Osteocyte (in vitro differentiated cells): Measurements from ENCODE around the gene CDK8. TPM values are rescaled to one million over a fixed set of nuclear protein-coding genes. Genes with fewer than 3 reads are reported as not detected.

Source experiments
- DNase-seq: peaks from one replicate; pipeline ENCODE4 v3.0.0; 2021; ENCODE audit warnings: mixed read lengths; ENCODE audit not compliant: unreplicated experiment; ENCODE audit errors: extremely low spot score
- H3K27ac Mint-ChIP-seq: one replicate; pipeline ENCODE4 v1.8.0; 2021; ENCODE audit warnings: mild to moderate bottlenecking, mixed read lengths; ENCODE audit not compliant: unreplicated experiment
- H3K27me3 Mint-ChIP-seq: one replicate; pipeline ENCODE4 v1.8.0; 2021; ENCODE audit warnings: mixed read lengths; ENCODE audit not compliant: unreplicated experiment
- H3K36me3 Mint-ChIP-seq: one replicate; pipeline ENCODE4 v1.8.0; 2021; ENCODE audit warnings: mixed read lengths; ENCODE audit not compliant: unreplicated experiment
- H3K4me1 Mint-ChIP-seq: one replicate; pipeline ENCODE4 v1.8.0; 2021; ENCODE audit warnings: mixed read lengths; ENCODE audit not compliant: unreplicated experiment
- H3K4me3 Mint-ChIP-seq: one replicate; pipeline ENCODE4 v1.8.0; 2021; ENCODE audit warnings: mild to moderate bottlenecking, moderate library complexity, mixed read lengths; ENCODE audit not compliant: unreplicated experiment
- H3K9me3 Mint-ChIP-seq: one replicate; pipeline ENCODE4 v1.8.0; 2021; ENCODE audit warnings: mixed read lengths; ENCODE audit not compliant: unreplicated experiment
- total RNA-seq: library from RNA; stranded (reverse); gene quantifications from 2 replicates; pipeline ENCODE4 v1.2.1, GENCODE V29; 2021
- TF ChIP-seq, protein P1 (sequence below): fragments of 200-600 bp; sonication (generic); IDR thresholded peaks from 2 replicates; pipeline ENCODE4 v1.5.0; 2021; ENCODE audit warnings: antibody characterized with exemption, mild to moderate bottlenecking, moderate library complexity

The CDK8 gene
- total RNA-seq, 1 donor from 2014 or later: 12.2 TPM

DNA sequence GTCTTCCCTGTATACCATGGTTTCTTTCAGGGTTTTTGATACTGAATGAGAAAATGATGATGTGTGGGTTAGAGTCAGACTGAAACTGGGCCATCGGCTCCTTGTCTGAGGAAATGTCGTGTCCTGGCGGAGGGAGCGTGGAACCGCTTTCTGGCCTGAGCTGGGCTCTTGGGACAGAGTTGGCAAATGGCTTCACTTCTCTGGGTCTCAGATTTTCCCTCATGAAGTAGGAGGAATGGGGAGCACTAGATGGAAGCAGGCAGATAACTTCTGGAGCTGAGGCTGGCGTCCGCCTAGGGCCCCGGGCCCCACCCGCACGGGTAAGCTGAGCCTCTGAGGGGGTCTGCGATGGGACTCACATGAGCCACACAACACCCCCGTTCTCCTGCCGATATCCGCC, 170.3 kb downstream of the CDK8 start:
- TF ChIP-seq, protein P1, sequence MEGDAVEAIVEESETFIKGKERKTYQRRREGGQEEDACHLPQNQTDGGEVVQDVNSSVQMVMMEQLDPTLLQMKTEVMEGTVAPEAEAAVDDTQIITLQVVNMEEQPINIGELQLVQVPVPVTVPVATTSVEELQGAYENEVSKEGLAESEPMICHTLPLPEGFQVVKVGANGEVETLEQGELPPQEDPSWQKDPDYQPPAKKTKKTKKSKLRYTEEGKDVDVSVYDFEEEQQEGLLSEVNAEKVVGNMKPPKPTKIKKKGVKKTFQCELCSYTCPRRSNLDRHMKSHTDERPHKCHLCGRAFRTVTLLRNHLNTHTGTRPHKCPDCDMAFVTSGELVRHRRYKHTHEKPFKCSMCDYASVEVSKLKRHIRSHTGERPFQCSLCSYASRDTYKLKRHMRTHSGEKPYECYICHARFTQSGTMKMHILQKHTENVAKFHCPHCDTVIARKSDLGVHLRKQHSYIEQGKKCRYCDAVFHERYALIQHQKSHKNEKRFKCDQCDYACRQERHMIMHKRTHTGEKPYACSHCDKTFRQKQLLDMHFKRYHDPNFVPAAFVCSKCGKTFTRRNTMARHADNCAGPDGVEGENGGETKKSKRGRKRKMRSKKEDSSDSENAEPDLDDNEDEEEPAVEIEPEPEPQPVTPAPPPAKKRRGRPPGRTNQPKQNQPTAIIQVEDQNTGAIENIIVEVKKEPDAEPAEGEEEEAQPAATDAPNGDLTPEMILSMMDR: no peak
- DNase-seq: no peak
- Mint-ChIP-seq H3K9me3 (no peaks in the 10 kb centered on the region), H3K4me1 (peaks cover 5% of the 10 kb centered on the region), H3K36me3 (no peaks in the 10 kb centered on the region), H3K27ac (no peak overlapping the region), H3K27me3 (peaks cover 4% of the 10 kb centered on the region), H3K4me3 (no peak overlapping the region)

- DNase-seq: no peak
Observed at GRCh38 chr13:26425443-26426358, 171.8 kb downstream of the CDK8 start.

GRCh38 chr13:26433776-26434175, 179.8 kb downstream of the CDK8 start:
- Mint-ChIP-seq H3K27ac (no peak overlapping the region), H3K4me3 (no peak overlapping the region), H3K27me3 (peaks cover 21% of the 10 kb centered on the region), H3K9me3 (peaks cover 32% of the 10 kb centered on the region), H3K4me1 (no peaks in the 10 kb centered on the region), H3K36me3 (no peaks in the 10 kb centered on the region)
- TF ChIP-seq, protein P1: no peak
- DNase-seq: no peak

More at GRCh38 chr13:26425443-26426358, 171.8 kb downstream of the CDK8 start:
- no peak overlapping the region for H3K4me3 Mint-ChIP-seq
- H3K27me3 Mint-ChIP-seq: peaks cover 10% of the 10 kb centered on the region
- no peaks in the 10 kb centered on the region for H3K9me3 Mint-ChIP-seq
- peaks cover 5% of the 10 kb centered on the region for H3K4me1 Mint-ChIP-seq
- TF ChIP-seq, protein P1: no peak
- H3K27ac Mint-ChIP-seq: no peak overlapping the region
- H3K36me3 Mint-ChIP-seq: no peaks in the 10 kb centered on the region

DNA sequence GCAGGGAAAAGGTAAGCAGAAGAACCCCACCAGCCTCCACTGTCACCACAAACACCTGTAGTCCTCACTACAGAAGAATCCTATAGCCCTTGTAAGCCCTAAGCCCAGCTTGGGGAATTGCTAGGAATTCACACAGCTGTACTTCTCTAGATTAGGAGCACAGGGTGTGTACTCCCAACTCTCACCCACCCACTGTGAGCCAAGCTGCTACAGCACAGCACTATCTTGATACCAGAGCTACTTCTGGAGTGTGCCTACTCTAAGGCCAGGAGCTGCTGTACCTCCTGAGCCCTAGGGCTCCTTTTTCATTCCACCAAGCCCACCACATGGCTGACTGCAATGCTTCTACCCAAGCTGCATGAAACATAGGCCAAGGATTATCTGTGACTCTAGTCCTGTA, 181.2 kb downstream of the CDK8 start:
- H3K4me3 Mint-ChIP-seq: no peak overlapping the region

DNA sequence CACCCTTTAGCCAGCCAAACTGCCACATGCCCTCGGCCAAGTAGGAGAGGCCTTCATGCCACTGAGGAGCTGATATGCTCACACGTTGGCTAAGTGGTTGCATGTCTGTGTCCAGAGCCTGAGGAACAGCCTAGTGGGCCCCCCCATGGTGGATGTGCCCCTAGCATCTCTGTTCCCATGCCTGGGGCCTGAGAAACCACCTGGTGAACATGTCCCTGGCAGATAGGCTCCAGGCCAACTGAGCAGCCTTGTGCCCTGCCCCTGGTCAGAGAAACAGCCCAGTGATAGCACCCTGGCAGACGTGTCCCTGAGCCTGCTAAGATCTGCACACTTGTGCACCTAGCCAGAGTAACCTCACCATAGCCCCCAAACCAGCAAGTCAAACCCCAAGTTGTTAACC, 181.7 kb downstream of the CDK8 start:
- Mint-ChIP-seq H3K27ac (no peak overlapping the region), H3K27me3 (peaks cover 14% of the 10 kb centered on the region), H3K9me3 (peaks cover 32% of the 10 kb centered on the region), H3K36me3 (no peaks in the 10 kb centered on the region), H3K4me3 (no peak overlapping the region), H3K4me1 (no peaks in the 10 kb centered on the region)
- TF ChIP-seq, protein P1: no peak
- no peak for DNase-seq

More for the DNA sequence above, 181.2 kb downstream of the CDK8 start:
- Mint-ChIP-seq H3K27me3 (peaks cover 14% of the 10 kb centered on the region), H3K36me3 (no peaks in the 10 kb centered on the region), H3K27ac (no peak overlapping the region), H3K9me3 (peaks cover 32% of the 10 kb centered on the region), H3K4me1 (no peaks in the 10 kb centered on the region)
- TF ChIP-seq, protein P1: no peak
- no peak for DNase-seq
